Measurements from ENCODE around the gene HPGD. TPM values are rescaled to one million over a fixed set of nuclear protein-coding genes. Genes with fewer than 3 reads are reported as not detected.

The HPGD gene
- total RNA-seq, 2 donors from 2014 or later = 11.5 to 43.8 TPM

GRCh38 chr4:174474457-174475075 lies 47.7 kb downstream of the HPGD start:
- Mint-ChIP-seq H3K27me3 (no peaks in the 10 kb centered on the region), H3K4me1 (no peaks in the 10 kb centered on the region), H3K4me3 (no peak overlapping the region), H3K27ac (no peak overlapping the region), H3K36me3 (ENCODE audit: low read depth) (no peaks in the 10 kb centered on the region), H3K9me3 (no peaks in the 10 kb centered on the region)
- no peak for ATAC-seq (replicated peaks)

- Mint-ChIP-seq H3K27me3 (peaks cover 4% of the 10 kb centered on the region), H3K27ac (no peak overlapping the region)
These were observed 55.2 kb downstream of the HPGD start for GRCh38 chr4:174467107-174467506.

GRCh38 chr4:174464949-174465348 lies 57.3 kb downstream of the HPGD start:
- H3K27me3 Mint-ChIP-seq = peaks cover 4% of the 10 kb centered on the region
- H3K4me1 Mint-ChIP-seq = no peaks in the 10 kb centered on the region
- H3K9me3 Mint-ChIP-seq = no peaks in the 10 kb centered on the region
- H3K27ac Mint-ChIP-seq = no peak overlapping the region
- H3K4me3 Mint-ChIP-seq = no peak overlapping the region
- no peak for ATAC-seq (replicated peaks)
- H3K36me3 Mint-ChIP-seq (ENCODE audit: low read depth) = no peaks in the 10 kb centered on the region

More at GRCh38 chr4:174467107-174467506, 55.2 kb downstream of the HPGD start:
- no peaks in the 10 kb centered on the region for H3K36me3 Mint-ChIP-seq (ENCODE audit: low read depth)
- no peaks in the 10 kb centered on the region for H3K9me3 Mint-ChIP-seq
- no peaks in the 10 kb centered on the region for H3K4me1 Mint-ChIP-seq
- no peak for ATAC-seq (replicated peaks)
- no peak overlapping the region for H3K4me3 Mint-ChIP-seq

GRCh38 chr4:174461466-174462106 lies 60.7 kb downstream of the HPGD start:
- Mint-ChIP-seq H3K36me3 (ENCODE audit: low read depth) (no peaks in the 10 kb centered on the region), H3K9me3 (no peaks in the 10 kb centered on the region), H3K27ac (no peak overlapping the region), H3K4me1 (no peaks in the 10 kb centered on the region), H3K4me3 (no peak overlapping the region), H3K27me3 (peaks cover 4% of the 10 kb centered on the region)
- no peak for ATAC-seq (replicated peaks)

GRCh38 chr4:174460684-174461083 lies 61.6 kb downstream of the HPGD start:
- H3K4me1 Mint-ChIP-seq = no peaks in the 10 kb centered on the region
- H3K27ac Mint-ChIP-seq = no peak overlapping the region
- no peaks in the 10 kb centered on the region for H3K36me3 Mint-ChIP-seq (ENCODE audit: low read depth)
- H3K27me3 Mint-ChIP-seq = peaks cover 4% of the 10 kb centered on the region
- no peak overlapping the region for H3K4me3 Mint-ChIP-seq
- no peaks in the 10 kb centered on the region for H3K9me3 Mint-ChIP-seq
- no peak for ATAC-seq (replicated peaks)

GRCh38 chr4:174457468-174457867 lies 64.8 kb downstream of the HPGD start:
- Mint-ChIP-seq H3K27ac (no peak overlapping the region), H3K4me1 (no peaks in the 10 kb centered on the region), H3K36me3 (ENCODE audit: low read depth) (no peaks in the 10 kb centered on the region), H3K4me3 (no peak overlapping the region), H3K9me3 (no peaks in the 10 kb centered on the region), H3K27me3 (no peaks in the 10 kb centered on the region)
- no peak for ATAC-seq (replicated peaks)

GRCh38 chr4:174454815-174455473 lies 67.3 kb downstream of the HPGD start:
- Mint-ChIP-seq H3K36me3 (ENCODE audit: low read depth) (no peaks in the 10 kb centered on the region), H3K27me3 (no peaks in the 10 kb centered on the region), H3K4me3 (no peak overlapping the region)

GRCh38 chr4:174451718-174452296 lies 70.5 kb downstream of the HPGD start:
- Mint-ChIP-seq H3K27me3 (no peaks in the 10 kb centered on the region), H3K36me3 (ENCODE audit: low read depth) (no peaks in the 10 kb centered on the region), H3K27ac (no peak overlapping the region), H3K4me1 (peaks cover 5% of the 10 kb centered on the region), H3K9me3 (no peaks in the 10 kb centered on the region), H3K4me3 (no peak overlapping the region)
- no peak for ATAC-seq (replicated peaks)

More at GRCh38 chr4:174454815-174455473, 67.3 kb downstream of the HPGD start:
- Mint-ChIP-seq H3K4me1 (peaks cover 5% of the 10 kb centered on the region), H3K9me3 (no peaks in the 10 kb centered on the region), H3K27ac (no peak overlapping the region)
- ATAC-seq (replicated peaks) = no peak

- no peaks in the 10 kb centered on the region for H3K27me3 Mint-ChIP-seq
- peaks cover 7% of the 10 kb centered on the region for H3K9me3 Mint-ChIP-seq
- no peak overlapping the region for H3K4me3 Mint-ChIP-seq
- no peaks in the 10 kb centered on the region for H3K36me3 Mint-ChIP-seq (ENCODE audit: low read depth)
- H3K27ac Mint-ChIP-seq = no peak overlapping the region
- no peak for ATAC-seq (replicated peaks)
- peaks cover 5% of the 10 kb centered on the region for H3K4me1 Mint-ChIP-seq
These were observed 71.5 kb downstream of the HPGD start for GRCh38 chr4:174450786-174451125.

GRCh38 chr4:174449944-174450785 lies 72.1 kb downstream of the HPGD start:
- H3K27me3 Mint-ChIP-seq = no peaks in the 10 kb centered on the region
- no peak overlapping the region for H3K27ac Mint-ChIP-seq
- H3K4me3 Mint-ChIP-seq = no peak overlapping the region
- peaks cover 7% of the 10 kb centered on the region for H3K9me3 Mint-ChIP-seq
- H3K4me1 Mint-ChIP-seq = peaks cover 5% of the 10 kb centered on the region
- ATAC-seq (replicated peaks) = no peak
- no peaks in the 10 kb centered on the region for H3K36me3 Mint-ChIP-seq (ENCODE audit: low read depth)

GRCh38 chr4:174449152-174449551 lies 73.1 kb downstream of the HPGD start:
- Mint-ChIP-seq H3K27ac (no peak overlapping the region), H3K9me3 (peaks cover 7% of the 10 kb centered on the region), H3K27me3 (no peaks in the 10 kb centered on the region), H3K4me3 (no peak overlapping the region), H3K36me3 (ENCODE audit: low read depth) (no peaks in the 10 kb centered on the region), H3K4me1 (peaks cover 5% of the 10 kb centered on the region)
- ATAC-seq (replicated peaks) = no peak

- H3K27ac Mint-ChIP-seq = no peak overlapping the region
- no peak overlapping the region for H3K4me3 Mint-ChIP-seq
- no peaks in the 10 kb centered on the region for H3K4me1 Mint-ChIP-seq
- peaks cover 7% of the 10 kb centered on the region for H3K9me3 Mint-ChIP-seq
- H3K36me3 Mint-ChIP-seq (ENCODE audit: low read depth) = no peaks in the 10 kb centered on the region
- no peaks in the 10 kb centered on the region for H3K27me3 Mint-ChIP-seq
- ATAC-seq (replicated peaks) = no peak
These were observed 77.9 kb downstream of the HPGD start for GRCh38 chr4:174444390-174444789.

All from activated T-helper 17 cell treated with anti-CD3 and anti-CD28 coated beads, Interleukin-2, amount 50 U/mL, for 72 hours (primary cell).